Stimulated activated CD8-positive, alpha-beta memory T cell treated with anti-CD3 and anti-CD28 coated beads, Interleukin-15, amount 100 ng/mL, for 24 hours (primary cell): ENCODE measurements around the gene LTBR.

Experiments
- DNase-seq: peaks from one replicate; pipeline ENCODE4 v3.0.0-alpha.2; 2020; ENCODE audit warnings: low read depth

Gene LTBR

DNA sequence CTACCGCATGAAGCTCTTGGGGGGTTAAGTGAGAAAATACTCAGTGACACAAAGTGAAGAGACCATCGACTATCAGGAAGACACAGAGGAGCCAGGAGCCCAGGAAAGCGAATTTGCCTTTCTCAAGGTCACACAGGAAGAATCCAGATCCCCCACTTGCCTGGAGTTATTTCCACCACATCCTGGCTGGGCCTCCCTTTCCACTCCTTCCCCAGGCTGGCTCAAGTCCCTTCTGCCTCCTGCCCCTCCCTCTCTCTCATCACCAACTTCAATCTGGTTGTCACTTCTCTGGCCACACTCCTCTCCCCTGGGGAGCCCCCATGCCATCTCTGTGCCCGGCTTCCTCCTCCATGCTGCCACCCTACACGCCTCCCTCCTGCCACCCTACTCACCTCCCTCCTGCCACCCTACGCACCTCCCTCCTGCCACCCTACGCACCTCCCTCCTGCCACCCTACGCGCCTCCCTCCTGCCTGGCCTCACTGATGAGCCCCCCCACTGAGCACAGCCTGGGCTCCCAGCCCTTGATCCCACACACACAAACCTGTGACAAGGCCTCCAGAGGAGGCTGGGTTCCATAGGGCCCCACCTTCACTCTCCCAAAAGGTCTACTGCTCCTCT lies 14.9 kb upstream of the LTBR start:
- no peak for DNase-seq

DNA sequence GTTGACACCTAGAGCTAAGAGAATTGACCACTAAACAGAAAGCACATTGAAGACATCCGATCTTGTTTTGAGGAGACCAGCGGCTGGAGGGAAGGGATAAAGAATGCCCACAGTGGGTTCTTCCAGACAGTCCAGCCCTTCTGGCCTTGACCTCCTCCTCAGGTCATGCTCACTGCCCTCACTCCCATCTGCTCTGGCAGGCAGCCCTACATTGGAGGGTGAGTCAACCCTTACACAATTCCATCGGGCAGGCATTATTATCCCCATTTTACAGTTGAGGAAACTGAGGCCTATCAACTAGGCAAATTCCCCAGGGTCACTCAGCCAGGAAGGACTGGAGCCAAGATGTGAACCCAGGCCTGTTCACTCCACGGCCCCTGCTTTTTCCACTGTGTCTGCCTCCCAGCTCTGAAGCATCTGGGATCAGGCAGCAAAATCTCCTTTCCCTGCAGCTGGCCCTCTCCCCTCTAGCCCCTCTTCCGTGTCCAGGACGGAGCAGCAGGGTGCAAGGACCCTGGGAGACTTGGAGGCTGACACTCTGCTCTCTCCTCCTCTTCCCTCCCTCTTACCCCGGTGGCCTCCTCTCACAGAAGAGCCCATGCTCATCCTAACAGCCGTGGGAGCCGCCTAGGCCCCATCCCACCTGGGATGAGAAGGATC lies 13.9 kb upstream of the LTBR start:
- DNase-seq = no peak

DNA sequence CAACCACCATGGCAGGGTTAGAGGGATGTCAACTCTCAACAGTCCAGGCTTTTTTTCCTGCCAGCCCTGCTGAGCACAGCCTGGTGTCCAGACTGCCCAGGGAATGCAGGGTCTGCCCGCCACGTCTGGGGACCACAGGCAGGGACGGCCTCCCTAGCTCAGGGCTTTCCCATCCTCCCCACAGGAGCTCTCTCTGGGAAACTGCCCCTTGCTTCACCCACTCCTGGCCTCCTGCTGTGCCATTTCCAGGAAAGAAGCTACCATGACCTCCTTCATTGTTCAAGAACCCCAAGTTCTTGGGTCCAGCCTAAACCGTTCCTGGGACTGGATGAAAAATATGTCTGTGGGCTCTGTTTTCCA lies 13.4 kb upstream of the LTBR start:
- DNase-seq = no peak

DNA sequence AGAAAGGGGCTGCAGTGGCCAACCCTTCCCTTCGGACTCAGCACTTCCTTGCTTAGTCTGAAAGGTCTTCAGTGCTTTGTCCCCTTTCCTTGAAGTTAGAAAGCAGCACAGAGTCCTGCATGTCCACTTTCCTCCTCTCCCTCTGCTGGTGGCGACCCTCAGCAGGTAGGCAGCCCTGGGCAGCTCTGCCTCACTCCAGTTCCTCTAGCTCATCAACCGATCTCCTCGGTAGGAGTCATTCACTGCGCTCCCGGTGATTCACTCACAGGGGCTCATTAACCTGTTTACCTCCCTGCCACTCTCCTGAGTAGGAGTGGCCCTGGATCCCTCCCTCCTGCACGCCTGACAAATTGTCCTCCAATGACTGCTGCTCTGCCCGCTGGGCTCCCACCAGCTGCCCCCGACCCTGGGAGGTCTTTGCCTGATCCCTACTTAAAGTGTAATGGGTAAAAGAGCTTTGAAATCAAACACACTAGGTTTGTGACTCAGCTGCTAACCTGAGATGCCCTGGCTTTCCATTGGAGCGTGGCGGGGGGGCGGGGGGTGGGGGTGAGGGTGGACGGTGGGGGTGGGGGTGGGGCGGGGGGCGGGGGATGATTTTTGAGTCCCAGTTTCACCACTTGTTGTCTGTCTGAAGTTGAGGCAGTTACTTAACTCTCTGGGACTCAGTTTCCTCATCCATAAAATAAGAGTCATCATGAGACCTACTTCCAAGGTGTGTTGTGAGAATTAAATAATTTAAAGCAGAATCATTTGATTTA lies 12.8 kb upstream of the LTBR start:
- DNase-seq = no peak

DNA sequence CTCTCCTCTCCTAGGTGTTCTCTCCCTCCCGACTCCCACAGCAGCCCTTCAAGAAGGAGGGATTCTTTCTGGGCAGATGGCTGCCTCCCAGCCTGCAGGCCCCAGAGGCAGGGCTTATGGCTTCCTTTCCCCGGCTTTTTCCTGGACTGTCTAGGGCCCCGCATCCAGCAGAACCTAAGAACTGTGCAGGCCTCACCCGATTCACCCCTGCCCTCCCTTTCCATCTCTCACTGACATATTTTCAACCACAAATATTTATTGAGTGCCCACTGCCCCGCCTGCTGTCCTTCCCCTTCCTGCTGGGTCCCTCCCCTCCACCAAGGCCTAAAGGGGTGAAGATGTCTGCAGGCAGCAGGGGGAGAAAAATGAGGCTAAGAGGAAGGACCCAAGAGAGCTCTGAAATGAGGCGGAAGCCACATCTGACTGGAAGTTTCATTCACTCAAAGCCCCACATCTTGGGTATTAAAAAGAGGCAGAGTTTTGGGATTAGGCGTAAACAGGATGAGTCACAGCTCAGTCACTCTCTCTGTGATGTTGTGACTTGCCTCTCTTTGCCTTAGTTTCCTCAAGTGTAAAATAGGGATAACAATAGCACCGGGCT lies 11.5 kb upstream of the LTBR start:
- no peak for DNase-seq

DNA sequence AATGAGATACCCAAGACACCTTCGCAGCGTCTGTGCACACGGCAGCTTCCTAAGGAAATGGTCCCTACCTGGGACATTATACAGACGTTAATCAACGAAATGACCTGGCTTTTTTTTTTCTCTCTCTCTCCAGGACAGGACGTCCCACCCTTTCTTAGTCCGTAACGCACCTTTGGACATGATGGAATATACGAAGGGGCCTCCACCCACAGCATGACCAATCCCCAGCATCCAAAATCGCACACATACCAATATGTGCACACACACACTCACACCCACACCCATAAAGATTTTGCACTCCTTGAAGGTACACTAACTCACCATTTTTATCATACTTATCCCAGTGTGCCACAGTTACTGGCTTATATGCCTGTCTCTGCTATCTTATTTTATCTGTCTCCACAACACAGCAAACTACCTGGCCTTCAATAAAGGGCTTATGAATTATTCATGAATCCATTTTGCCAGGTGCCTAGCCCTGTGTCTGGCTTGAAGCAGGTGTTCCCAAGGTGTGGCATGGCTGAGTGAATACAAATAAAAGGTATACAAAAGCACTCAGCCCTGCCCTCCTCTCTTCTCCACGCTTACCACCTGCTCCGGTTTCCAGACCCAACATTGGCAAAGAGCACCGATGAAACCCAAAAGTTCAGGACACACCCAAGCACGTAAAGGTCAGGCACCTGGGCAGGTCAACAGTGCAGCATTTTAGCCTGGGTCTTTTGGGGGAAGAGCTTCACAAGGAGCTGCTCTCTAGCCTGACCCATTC lies 10.8 kb upstream of the LTBR start:
- no peak for DNase-seq

DNA sequence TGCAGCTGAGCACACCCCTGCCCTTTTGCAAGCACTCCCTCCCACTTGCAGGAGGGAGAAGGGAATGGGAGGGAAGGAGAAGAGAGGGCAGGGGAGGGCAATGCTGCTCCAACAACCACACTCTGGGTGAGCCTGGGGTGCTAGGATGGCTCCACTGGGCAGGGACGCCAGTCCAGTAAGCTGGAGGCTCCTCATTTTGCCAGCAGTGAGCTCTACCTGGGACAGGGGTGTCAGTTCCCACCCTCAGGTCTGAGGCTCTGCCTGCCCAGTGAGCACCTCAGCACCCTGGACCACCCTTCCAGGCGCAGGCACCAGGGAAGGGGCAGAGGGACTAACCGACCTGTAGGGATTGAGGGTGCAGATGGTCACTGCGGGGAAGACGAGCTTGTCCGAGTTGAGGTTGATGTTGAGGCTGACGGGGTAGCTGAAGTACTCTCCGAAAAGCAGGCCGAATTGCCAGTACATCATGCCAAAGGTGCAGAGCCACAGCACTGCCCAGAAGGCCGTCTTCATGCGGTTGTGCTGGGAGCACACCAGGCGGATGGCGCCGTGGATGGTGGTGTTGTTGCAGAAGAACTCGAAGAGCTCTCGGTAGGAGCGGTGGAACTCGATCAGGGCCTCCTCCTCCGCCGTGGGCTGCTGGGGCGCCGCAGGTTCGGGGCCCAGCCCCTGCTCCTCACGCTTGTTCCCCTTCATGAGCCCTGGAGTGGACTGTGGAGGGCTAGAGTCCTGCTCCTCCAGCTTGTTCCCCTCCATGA lies 9.8 kb upstream of the LTBR start:
- DNase-seq = no peak

DNA sequence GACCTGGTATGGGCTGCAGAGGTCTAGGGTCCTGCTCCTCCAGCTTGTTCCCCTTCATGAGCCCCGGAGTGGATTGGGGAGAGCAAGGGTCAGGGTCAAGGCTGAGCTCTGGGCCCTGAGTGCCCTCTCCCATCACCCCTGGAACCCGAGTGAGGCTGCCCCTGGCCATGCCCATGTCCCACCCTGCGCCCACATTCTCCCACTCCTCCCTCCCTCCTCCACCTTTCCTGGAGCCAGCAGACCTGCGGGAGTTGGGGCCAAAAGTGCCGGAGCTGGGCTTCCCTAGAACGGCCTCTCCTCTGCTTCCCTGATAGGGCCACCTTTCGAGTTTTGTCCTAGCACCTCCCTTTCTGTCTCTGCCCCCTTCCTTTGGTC lies 9.2 kb upstream of the LTBR start:
- DNase-seq = no peak

DNA sequence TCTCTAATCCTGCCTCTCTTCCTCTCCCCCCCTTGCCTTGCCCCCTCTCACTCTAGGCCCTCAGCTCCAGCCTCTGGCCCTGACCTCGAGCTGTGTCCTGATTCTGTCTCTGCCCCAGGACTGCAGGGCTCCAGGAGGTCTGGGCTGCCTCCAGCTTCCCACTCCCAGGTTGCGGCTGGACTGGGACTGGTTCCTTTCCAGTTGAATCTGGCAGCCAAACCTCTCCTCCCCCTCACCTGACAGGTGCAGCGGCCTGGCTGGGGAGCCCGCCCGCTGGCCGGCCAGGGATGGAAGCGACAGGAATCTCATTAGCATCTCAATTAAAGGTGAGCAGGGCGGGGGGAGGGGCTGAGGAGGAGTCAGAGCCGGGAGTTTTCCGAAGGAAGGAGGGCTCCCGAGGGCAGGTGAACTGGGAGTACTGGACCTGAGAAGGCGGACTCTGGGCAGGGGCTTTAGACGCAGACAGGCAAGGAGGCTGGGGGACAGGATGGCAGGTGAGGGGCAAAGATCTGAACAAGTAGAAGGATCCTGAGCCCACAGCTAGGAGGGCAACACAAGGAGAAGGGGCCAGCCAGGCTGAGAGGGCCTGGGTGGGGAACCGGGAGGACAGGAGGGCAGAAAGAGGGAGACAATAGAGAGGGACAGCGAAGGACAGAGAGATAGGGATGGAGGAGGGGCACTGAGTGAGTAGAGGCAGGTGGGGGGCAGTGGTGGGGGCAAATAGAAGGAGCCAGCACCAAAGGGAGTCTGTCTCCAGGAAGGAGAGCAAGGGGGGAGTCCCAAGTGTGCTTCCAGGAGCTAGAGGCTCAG lies 8.5 kb upstream of the LTBR start, which contains the start of gene SCNN1A:
SCNN1A (minus strand) TSS at position 295 of the 810 bp plus-strand sequence. CDS start 780 bp downstream, outside the sequence.
- DNase-seq = no peak

DNA sequence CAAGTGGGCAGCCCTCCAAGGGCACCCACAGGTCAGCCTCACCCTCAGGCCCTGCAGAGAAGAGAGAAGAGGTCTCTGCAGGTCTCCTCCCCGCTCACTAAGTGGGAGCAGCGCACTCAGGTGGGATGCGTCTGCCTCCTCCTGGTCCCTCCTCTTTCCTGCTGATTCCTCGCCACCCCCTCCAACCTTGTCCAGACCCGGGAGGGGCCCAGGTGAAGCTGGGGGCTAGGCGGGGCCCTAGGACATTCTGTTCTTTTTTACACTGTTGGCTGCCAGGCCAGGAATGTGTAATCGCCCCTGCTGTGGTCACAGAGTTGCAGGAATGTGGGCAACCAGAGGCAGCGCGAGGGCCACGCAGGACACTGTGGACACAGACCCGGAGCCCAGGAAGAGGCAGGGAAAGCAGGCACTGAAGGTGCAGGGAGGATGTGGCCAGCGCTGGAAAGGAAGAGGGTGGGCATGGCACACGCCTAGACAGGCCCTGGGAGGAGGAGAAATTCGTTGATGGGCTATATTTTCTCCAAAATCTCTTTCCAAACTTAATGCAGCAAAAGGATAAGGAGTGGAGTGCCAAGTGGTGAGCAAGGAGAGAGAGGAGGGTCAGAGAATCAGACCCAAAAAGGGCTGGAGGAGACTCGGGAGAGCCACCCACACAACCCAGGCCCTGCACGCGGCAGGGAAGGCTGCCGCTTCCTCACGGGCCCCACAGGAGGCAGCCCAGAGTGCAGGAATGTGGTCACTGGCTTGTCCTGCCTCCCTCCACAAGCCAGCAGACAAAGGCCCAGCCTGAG lies 7.7 kb upstream of the LTBR start:
- DNase-seq = no peak

DNA sequence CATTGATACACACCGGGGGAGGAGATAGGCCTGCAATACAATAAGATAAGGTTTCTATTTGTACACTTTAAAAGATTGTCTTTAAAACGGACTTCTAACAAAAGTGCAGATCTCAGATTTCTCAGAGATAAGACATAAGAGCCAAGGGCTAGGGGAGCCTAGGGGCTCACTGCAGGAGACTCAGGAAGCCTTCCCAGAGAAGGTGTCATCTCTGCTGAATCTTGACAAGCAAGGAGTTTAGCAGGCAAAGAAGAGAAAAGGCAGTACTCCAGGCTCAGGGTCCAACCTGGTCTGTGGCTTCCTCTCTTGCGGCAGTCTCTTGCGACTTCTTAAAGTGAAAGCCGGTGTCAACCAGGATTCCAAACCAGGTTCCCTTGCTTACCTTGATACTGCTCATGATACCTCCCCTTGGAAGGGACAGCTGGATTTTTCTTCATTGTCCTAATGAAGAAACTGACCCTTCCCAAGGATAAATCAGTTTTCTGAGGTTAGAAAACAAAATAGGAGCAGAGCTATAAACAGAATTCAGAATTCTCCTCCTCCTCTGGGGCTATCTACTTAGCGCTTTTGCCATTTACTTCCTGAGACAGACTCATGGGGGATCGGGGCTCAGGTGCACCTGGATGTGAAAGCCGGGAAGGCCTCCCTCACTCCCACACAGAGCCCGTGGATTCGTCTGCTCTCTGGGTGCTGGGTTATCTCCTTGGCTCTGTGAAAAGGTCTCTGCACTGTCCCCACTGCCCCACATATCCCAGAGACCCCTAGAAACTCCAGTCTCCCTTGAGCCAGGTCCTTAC lies 6.9 kb upstream of the LTBR start:
- DNase-seq = no peak

DNA sequence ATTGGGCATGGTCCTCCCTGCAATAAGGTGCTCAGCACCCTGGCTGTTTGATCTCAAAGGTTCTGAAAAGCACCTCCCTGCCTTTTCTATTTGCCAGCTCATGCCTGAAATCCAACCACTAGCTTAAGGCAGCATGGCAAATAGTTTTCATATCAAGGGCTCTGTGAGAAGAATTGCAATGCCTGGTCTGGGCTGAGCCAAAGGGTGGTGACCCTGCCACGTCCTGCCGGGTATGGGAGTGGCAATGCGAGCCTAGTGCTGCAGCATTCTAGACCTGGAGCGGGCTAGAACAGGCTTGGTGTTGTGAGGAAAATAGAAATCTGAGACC lies 6.3 kb upstream of the LTBR start:
- no peak for DNase-seq

DNA sequence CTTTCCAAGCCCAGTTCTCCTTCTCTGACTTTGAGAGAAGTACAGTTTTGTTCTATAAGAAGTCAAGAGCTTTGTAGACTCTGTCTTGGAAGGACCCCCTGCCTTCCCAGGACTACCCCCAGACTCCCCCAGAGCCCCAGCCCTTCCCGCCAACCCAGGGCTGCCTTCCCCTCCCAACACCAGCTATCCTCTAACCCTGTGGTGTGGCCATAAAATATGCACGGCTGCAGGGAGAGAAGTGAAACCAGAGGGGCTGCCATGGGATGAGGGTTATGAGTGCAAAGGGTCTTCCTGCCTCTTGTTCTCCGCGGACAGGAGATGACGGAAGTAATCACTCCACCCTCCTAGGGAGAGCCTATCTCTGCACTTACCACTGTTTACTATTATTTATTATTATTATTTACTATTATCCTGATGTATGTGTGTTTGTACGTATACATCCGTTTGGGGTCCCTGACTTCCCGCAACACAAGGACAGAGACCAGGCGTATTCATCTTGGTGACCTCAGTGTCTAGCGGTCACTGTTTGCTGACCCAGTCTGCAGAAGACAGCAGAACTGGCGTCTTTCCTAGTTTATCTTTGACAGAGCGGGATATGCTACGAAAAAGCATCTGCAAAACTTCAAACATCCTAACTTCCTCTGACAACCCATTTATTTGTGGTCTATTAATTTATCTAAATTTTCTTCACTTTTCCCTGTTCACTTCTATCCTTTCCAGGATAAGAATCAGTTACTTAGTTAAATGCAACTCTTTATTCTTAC lies 5.1 kb upstream of the LTBR start:
- no peak for DNase-seq

DNA sequence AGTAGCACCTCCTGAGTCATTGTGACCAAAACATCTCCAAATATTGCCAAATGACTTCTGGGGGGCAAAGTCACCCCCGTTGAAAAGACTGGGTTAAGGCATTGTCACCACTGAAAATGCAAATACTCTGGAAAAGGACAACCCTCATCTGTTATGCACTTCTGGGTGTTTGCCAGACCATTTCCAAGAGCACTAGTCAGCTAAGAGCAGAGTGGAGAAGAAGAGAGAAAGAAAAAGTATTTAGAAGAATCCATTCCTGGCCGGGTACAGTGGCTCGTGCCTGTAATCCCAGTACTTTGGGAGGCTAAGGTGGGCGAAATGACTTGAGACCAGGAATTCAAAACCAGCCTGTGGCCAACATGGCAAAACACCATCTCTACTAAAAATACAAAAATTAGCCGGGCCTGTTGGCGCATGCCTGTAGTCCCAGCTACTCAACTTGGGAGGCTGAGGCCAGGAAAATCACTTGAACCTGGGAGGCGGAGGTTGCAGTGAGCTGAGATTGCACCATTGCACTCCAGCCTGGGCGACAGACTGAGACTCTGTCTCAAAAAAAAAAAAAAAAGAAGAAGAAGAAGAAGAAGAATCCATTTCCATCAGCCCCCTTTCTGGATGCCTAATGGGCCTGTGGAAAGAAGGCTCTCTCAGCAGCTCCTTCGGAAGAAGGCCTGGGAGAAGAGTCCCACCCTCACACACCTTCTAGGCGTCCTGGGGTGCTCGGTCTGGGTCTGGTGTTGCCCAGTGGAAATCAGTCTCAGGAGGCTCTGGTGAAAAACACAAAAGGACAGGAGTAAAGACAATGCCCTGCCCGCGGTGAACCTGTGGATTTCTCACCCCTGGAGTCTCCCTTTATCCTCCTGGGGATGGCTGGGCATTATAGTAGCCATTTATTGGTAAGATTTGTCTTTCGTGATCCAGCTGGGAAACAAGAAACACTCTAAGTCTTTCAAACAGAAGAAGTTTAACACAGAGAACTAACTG lies 3.5 kb upstream of the LTBR start:
- DNase-seq = no peak

DNA sequence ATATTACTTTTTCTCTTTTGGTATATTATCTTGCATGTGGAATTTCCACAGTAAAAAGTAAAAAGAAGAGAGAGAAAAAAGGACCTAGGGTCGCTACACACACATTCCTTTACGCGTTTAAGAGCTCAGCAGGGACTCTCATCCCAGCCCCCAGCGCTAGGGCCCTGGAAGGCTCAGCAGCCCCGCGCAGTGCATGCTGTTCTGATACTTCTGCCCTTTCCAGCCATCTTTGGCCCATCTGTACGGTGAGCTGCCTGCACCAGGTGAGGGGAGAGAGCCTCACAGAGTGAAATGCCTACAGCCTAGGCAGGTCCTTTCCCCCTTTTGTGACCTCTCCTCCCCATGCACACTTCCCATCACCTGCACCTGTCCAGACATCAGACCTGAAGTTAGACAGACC lies 1.6 kb upstream of the LTBR start:
- no peak for DNase-seq

DNA sequence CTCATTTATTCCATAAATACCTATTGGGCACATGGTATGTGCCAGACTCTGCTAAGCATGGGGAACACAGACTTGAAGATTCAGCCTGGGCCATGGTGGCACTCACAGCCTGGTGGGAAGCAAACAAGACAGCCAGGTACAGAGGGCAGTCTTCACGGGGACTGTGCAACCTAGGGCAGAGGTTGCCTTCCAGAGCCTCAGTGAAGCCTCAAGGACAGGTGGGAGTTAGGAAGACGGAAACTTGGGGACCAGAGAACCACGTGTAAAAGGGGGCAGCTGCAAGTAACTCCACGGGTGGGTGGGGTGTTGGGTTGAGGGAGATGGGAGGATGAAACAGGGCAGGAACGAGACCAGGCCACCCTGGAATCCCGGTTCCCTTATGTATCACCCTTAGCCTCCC lies 980 bp upstream of the LTBR start:
- DNase-seq = no peak
